A549 (cell line): ENCODE measurements around the gene RAB20. TPM values are rescaled to one million over a fixed set of nuclear protein-coding genes. Genes with fewer than 3 reads are reported as not detected.
"Not testable (repeated sequence)": the region's sequence is repeated elsewhere in the genome, so short reads cannot be mapped to it uniquely, and the experiment has no call there.

Source experiments
- ATAC-seq, 2 experiments: fragments of 200-7000 bp in 1 of 2; fragments of >200 bp in 1 of 2; cut with Nextera tagmentation in 1 of 2; cut with Tn5 transposase in 1 of 2; 3 replicates each; pipeline versions ENCODE4 v1.8.0 to v1.9.1; 2018 to 2020; ENCODE audit warnings: mild to moderate bottlenecking in 1 of 2, moderate library complexity in 1 of 2
- CTCF ChIA-PET: fragments of 300-600 bp; sonication (Branson Sonifier 250); formaldehyde crosslinking; extraction: SDS; loops from one replicate; lab custom pipeline; 2021; ENCODE audit warnings: antibody characterized with exemption, inconsistent platforms; lab: Yijun Ruan, JAX
- POLR2A ChIA-PET: fragments of 350-600 bp; formaldehyde crosslinking; extraction: SDS; loops from one replicate; lab custom pipeline; 2021; ENCODE audit warnings: antibody characterized with exemption, inconsistent platforms; lab: Yijun Ruan, JAX
- DNase-seq, 2 experiments: peaks; one replicate each; pipeline versions ENCODE4 v3.0.0 to v3.0.0-alpha.2; 2011 to 2016; ENCODE audit warnings: low read depth in 1 of 2, low spot score in 1 of 2
- FAIRE-seq: peaks from 2 replicates; lab custom pipeline; 2011; peaks lifted over from hg19 to GRCh38; lab: Jason Lieb, UNC
- H3K27ac ChIP-seq, 2 experiments: fragments of >200 bp; sonication (Bioruptor Twin); formaldehyde crosslinking; 3 replicates each; pipeline ENCODE4 v1.5.1; 2016 to 2017
- H3K4me1 ChIP-seq: fragments of >200 bp; sonication (Bioruptor Twin); formaldehyde crosslinking; 3 replicates; pipeline ENCODE4 v1.6.1; 2016
- H3K4me2 ChIP-seq: fragments of >200 bp; sonication (Bioruptor Twin); formaldehyde crosslinking; 3 replicates; pipeline ENCODE4 v1.6.1; 2016
- H3K4me3 ChIP-seq: fragments of >200 bp; sonication (Bioruptor Twin); formaldehyde crosslinking; 3 replicates; pipeline ENCODE4 v1.5.1; 2016
- H3K9me3 ChIP-seq: fragments of >200 bp; sonication (Bioruptor Twin); formaldehyde crosslinking; 3 replicates; pipeline ENCODE4 v1.6.1; 2016
- ATOH8 ChIP-seq: fragments of 250-450 bp; sonication (Bioruptor Pico); IDR thresholded peaks from 2 replicates; pipeline ENCODE4 v1.5.0; 2020; ENCODE audit warnings: low read depth, mild to moderate bottlenecking, moderate library complexity
- BCL3 ChIP-seq: fragments of >200 bp; sonication (Bioruptor Twin); formaldehyde crosslinking; IDR thresholded peaks from 3 replicates; pipeline ENCODE4 v1.6.1; 2016
- CBX8 ChIP-seq: fragments of 200-600 bp; sonication (generic); IDR thresholded peaks from 2 replicates; pipeline ENCODE4 v1.6.1; 2016
- CEBPB ChIP-seq, 2 experiments: fragments of >200 bp in 1 of 2; sonication (Bioruptor Twin) in 1 of 2; formaldehyde crosslinking in 1 of 2; IDR thresholded peaks; 2 replicates each; pipeline ENCODE4 v1.6.1; 2012 to 2016
- CHD2 ChIP-seq: fragments of 150-350 bp; IDR thresholded peaks from 2 replicates; pipeline ENCODE4 v1.6.1; 2014; ENCODE audit warnings: low read length; ENCODE audit not compliant: partially characterized antibody
- E2F6 ChIP-seq: IDR thresholded peaks from 2 replicates; pipeline ENCODE4 v1.6.1; 2012; ENCODE audit warnings: low read depth, borderline replicate concordance
- EHF ChIP-seq: fragments of 250-450 bp; sonication (Bioruptor Pico); IDR thresholded peaks from 2 replicates; pipeline ENCODE4 v1.5.0; 2020; ENCODE audit warnings: mild to moderate bottlenecking
- EHMT2 ChIP-seq: fragments of 200-600 bp; sonication (generic); IDR thresholded peaks from 2 replicates; pipeline ENCODE4 v1.6.1; 2016; ENCODE audit warnings: antibody characterized with exemption, low read depth, mild to moderate bottlenecking, moderate library complexity
- ELK1 ChIP-seq: fragments of 150-350 bp; IDR thresholded peaks from 2 replicates; pipeline ENCODE4 v1.6.1; 2014; ENCODE audit warnings: low read depth, mild to moderate bottlenecking, low read length
- GATA3 ChIP-seq: IDR thresholded peaks from 2 replicates; pipeline ENCODE4 v1.6.1; 2012; ENCODE audit warnings: borderline replicate concordance
- HDAC2 ChIP-seq: fragments of 200-600 bp; sonication (generic); IDR thresholded peaks from 2 replicates; pipeline ENCODE4 v1.6.1; 2016
- HEYL ChIP-seq: fragments of 250-450 bp; sonication (Bioruptor Pico); IDR thresholded peaks from 2 replicates; pipeline ENCODE4 v1.8.0; 2021; ENCODE audit warnings: mild to moderate bottlenecking, moderate library complexity
- HOXB5 ChIP-seq: fragments of 250-450 bp; sonication (Bioruptor Pico); IDR thresholded peaks from 2 replicates; pipeline ENCODE4 v1.5.0; 2020; ENCODE audit warnings: mild to moderate bottlenecking, moderate library complexity
- JUNB ChIP-seq: fragments of >200 bp; sonication (Bioruptor Twin); formaldehyde crosslinking; IDR thresholded peaks from 2 replicates; pipeline ENCODE4 v1.6.1; 2016
- KDM1A ChIP-seq: fragments of 200-600 bp; sonication (generic); IDR thresholded peaks from 2 replicates; pipeline ENCODE4 v1.6.1; 2016; ENCODE audit warnings: low read depth, mild to moderate bottlenecking
- KDM5A ChIP-seq: fragments of 200-600 bp; sonication (generic); IDR thresholded peaks from 2 replicates; pipeline ENCODE4 v1.6.1; 2016; ENCODE audit warnings: antibody characterized with exemption, mild to moderate bottlenecking
- MAX ChIP-seq: IDR thresholded peaks from 2 replicates; pipeline ENCODE4 v1.6.1; 2012
- NPAS2 ChIP-seq: fragments of 250-450 bp; sonication (Bioruptor Pico); IDR thresholded peaks from 2 replicates; pipeline ENCODE4 v1.8.0; 2022; ENCODE audit warnings: mild to moderate bottlenecking, moderate library complexity, borderline replicate concordance
- PBX3 ChIP-seq: IDR thresholded peaks from 2 replicates; pipeline ENCODE4 v1.6.1; 2012
- POLR2A ChIP-seq: IDR thresholded peaks from 2 replicates; pipeline ENCODE4 v1.6.1; 2012; ENCODE audit warnings: mild to moderate bottlenecking, low read length
- POLR2AphosphoS2 ChIP-seq: conservative IDR thresholded peaks from 2 replicates; pipeline ENCODE4 v1.6.1; 2012; ENCODE audit warnings: low read length, improper control_type of control experiment, inconsistent platforms
- RCOR1 ChIP-seq: fragments of 150-350 bp; IDR thresholded peaks from 2 replicates; pipeline ENCODE4 v1.6.1; 2014; ENCODE audit warnings: antibody characterized with exemption, low read length, low read depth
- SMC3 ChIP-seq: fragments of >200 bp; sonication (Bioruptor Twin); formaldehyde crosslinking; IDR thresholded peaks from 3 replicates; pipeline ENCODE4 v1.6.1; 2018; ENCODE audit warnings: inconsistent platforms
- ZC3H11A ChIP-seq: fragments of 450-650 bp; IDR thresholded peaks from 2 replicates; pipeline ENCODE4 v1.6.1; 2014; ENCODE audit warnings: antibody characterized with exemption, mild to moderate bottlenecking
- ZSCAN20 ChIP-seq: fragments of 250-450 bp; sonication (Bioruptor Pico); IDR thresholded peaks from 2 replicates; pipeline ENCODE4 v1.8.0; 2022; ENCODE audit warnings: mild to moderate bottlenecking, moderate library complexity
- WGBS: methylation state at CpG from one replicate; pipeline ENCODE4 v1.1.6; 2017; ENCODE audit errors: missing lambda C conversion rate; 5-methylcytosine and 5-hydroxymethylcytosine counted together
- polyA plus RNA-seq, 4 experiments: library from polyadenylated mRNA; depleted of rRNA in 3 of 4; stranded (reverse); fragments of >200 nt; fragmentation: RNase III in 1 of 4; extraction: RNeasy Plus Mini Kit Qiagen cat#74134 plus additional on column Dnase treatment in 1 of 4; gene quantifications; 2 replicates in 3 of 4; 3 replicates in 1 of 4; pipeline ENCODE4 v1.2.3, GENCODE V29; 2011 to 2017

RAB20 gene
- polyA plus RNA-seq, 2 of the 4 experiments (the other 2 are of a cell fraction): 1.0 to 1.5 TPM

GRCh38 chr13:110570886-110571285, 9.4 kb upstream of the RAB20 start:
- FAIRE-seq (no peak), DNase-seq (no peak), ATAC-seq (no peak)
- WGBS: 79% methylated on average over 10 of the region's 10 CpGs
- H3K27ac ChIP-seq: no peak overlapping the region
- ChIA-PET POLR2A (no interaction called here), CTCF (no interaction called here)
- no peak overlapping the region for H3K4me2 ChIP-seq
- no peaks in the 10 kb centered on the region for H3K9me3 ChIP-seq
- H3K4me1 ChIP-seq: peaks cover 6% of the 10 kb centered on the region; the same call in 1 of the 3 replicates
- TF ChIP-seq POLR2AphosphoS2: no peak
- no peak for TF ChIP-seq CHD2
- no peak for TF ChIP-seq ATOH8 (CRISPR knock-in tag)
- no peak for TF ChIP-seq JUNB
- no peak for TF ChIP-seq GATA3
- no peak for TF ChIP-seq HEYL
- no peak for TF ChIP-seq HOXB5 (CRISPR knock-in tag)
- no peak for TF ChIP-seq SMC3
- no peak for TF ChIP-seq HDAC2
- no peak for TF ChIP-seq MAX
- TF ChIP-seq KDM1A: no peak
- no peak for TF ChIP-seq CEBPB (IDR thresholded peaks at IDR 0.05)
- TF ChIP-seq NPAS2 (CRISPR knock-in tag): no peak
- TF ChIP-seq ELK1: no peak
- no peak for TF ChIP-seq EHMT2
- TF ChIP-seq BCL3: no peak
- no peak for TF ChIP-seq EHF (CRISPR knock-in tag)
- TF ChIP-seq PBX3: no peak
- H3K4me3 ChIP-seq: no peak overlapping the region

GRCh38 chr13:110569962-110570361, 8.4 kb upstream of the RAB20 start:
- ATAC-seq, POLR2A ChIA-PET: not testable (repeated sequence)

GRCh38 chr13:110568612-110569011, 7.1 kb upstream of the RAB20 start:
- ChIA-PET POLR2A (no interaction called here), CTCF (interaction anchor here (2.2 kb wide), 1 partner anchor 11 kb away, joined by 4 read pairs; no protein-coding TSS in a partner anchor)
- FAIRE-seq (no peak), ATAC-seq (no peak), DNase-seq (no peak)
- Histone ChIP-seq H3K4me1 (no peaks in the 10 kb centered on the region), H3K27ac (no peak overlapping the region), H3K4me3 (no peak overlapping the region), H3K9me3 (no peaks in the 10 kb centered on the region), H3K4me2 (no peak overlapping the region)
- WGBS: 52% methylated on average over 3 of the region's 3 CpGs
- no peak for TF ChIP-seq E2F6
- TF ChIP-seq CHD2: no peak
- no peak for TF ChIP-seq ZSCAN20 (CRISPR knock-in tag)
- TF ChIP-seq KDM5A: no peak
- TF ChIP-seq POLR2A: no peak
- TF ChIP-seq RCOR1: no peak
- TF ChIP-seq CBX8: no peak
- no peak for TF ChIP-seq ZC3H11A

More at GRCh38 chr13:110569962-110570361, 8.4 kb upstream of the RAB20 start:
- CTCF ChIA-PET: interaction anchor here (0.7 kb wide), 1 partner anchor 8 kb away, joined by 5 read pairs; the partner anchor contains the start of gene RAB20
- H3K4me2 ChIP-seq, H3K9me3 ChIP-seq, H3K4me3 ChIP-seq, H3K4me1 ChIP-seq, FAIRE-seq, H3K27ac ChIP-seq, DNase-seq: not testable (repeated sequence)
- WGBS: 79% methylated on average over 7 of the region's 7 CpGs
